GM12878 (cell line): ENCODE measurements around the gene SELE. TPM values are rescaled to one million over a fixed set of nuclear protein-coding genes. Genes with fewer than 3 reads are reported as not detected.

ENCODE experiments used
- ATAC-seq: fragments of 200-7000 bp; cut with Tn5 transposase; 3 replicates; pipeline ENCODE4 v1.9.1; 2020; ENCODE audit warnings: mild to moderate bottlenecking, moderate library complexity
- BruUV-seq: library from RNA; stranded (reverse); fragments of 400-500 nt; replicated peaks from 2 replicates; lab custom pipeline; 2021; lab: Mats Ljungman, UMichigan
- CTCF ChIA-PET: fragments of 300-600 bp; sonication (Branson Sonifier 250); formaldehyde crosslinking; extraction: SDS; loops from one replicate; lab custom pipeline; 2021; ENCODE audit warnings: inconsistent platforms; lab: Yijun Ruan, JAX
- POLR2A ChIA-PET: fragments of 350-600 bp; formaldehyde crosslinking; extraction: SDS; loops from one replicate; lab custom pipeline; 2021; ENCODE audit warnings: inconsistent platforms; lab: Charles Lee
- RAD21 ChIA-PET: fragments of 300-600 bp; sonication (Branson Sonifier 250); formaldehyde crosslinking; loops from one replicate; lab custom pipeline; 2023; ENCODE audit warnings: antibody characterized with exemption; ENCODE audit not compliant: unreplicated experiment; lab: Charles Lee
- SMC1A ChIA-PET: fragments of 300-600 bp; sonication (Branson Sonifier 250); formaldehyde crosslinking; loops from one replicate; lab custom pipeline; 2023; ENCODE audit not compliant: unreplicated experiment, uncharacterized antibody; lab: Charles Lee
- DNase-seq: peaks from one replicate; pipeline ENCODE4 v3.0.0-alpha.2; 2011; ENCODE audit warnings: low read depth, low spot score
- FAIRE-seq: peaks from 3 replicates; lab custom pipeline; 2011; peaks lifted over from hg19 to GRCh38; lab: Jason Lieb, UNC
- H2AFZ ChIP-seq: 2 replicates; pipeline ENCODE4 v1.6.0; 2011; ENCODE audit warnings: low read depth, low read length, control low read depth; ENCODE audit not compliant: control insufficient read depth
- H3K27ac ChIP-seq: 2 replicates; pipeline ENCODE4 v1.5.1; 2011; ENCODE audit warnings: control low read depth; ENCODE audit not compliant: control insufficient read depth, insufficient read depth
- H3K27me3 ChIP-seq, 2 experiments: replicated peaks in 1 of 2; 2 replicates each; pipeline versions ENCODE4 v1.6.0 to v1.6.1; 2011; ENCODE audit warnings: low read length in 1 of 2; ENCODE audit not compliant: control insufficient read depth in 2 of 2, insufficient read depth in 2 of 2
- H3K36me3 ChIP-seq, 2 experiments: 2 replicates each; pipeline ENCODE4 v1.5.1; 2011; ENCODE audit warnings: low read length in 1 of 2; ENCODE audit not compliant: control insufficient read depth in 2 of 2, insufficient read depth in 2 of 2
- H3K4me1 ChIP-seq: 2 replicates; pipeline ENCODE4 v1.6.1; 2011; ENCODE audit warnings: mild to moderate bottlenecking, low read length, moderate library complexity, mixed read lengths; ENCODE audit not compliant: control insufficient read depth, insufficient read depth
- H3K4me2 ChIP-seq: 2 replicates; pipeline ENCODE4 v1.6.0; 2011; ENCODE audit warnings: control low read depth; ENCODE audit not compliant: control insufficient read depth, insufficient read depth
- H3K4me3 ChIP-seq: fragments of 200-600 bp; sonication (generic); 2 replicates; pipeline ENCODE4 v1.5.1; 2016
- H3K79me2 ChIP-seq: 2 replicates; pipeline ENCODE4 v1.6.0; 2011; ENCODE audit warnings: low read length; ENCODE audit not compliant: control insufficient read depth, insufficient read depth
- H3K9ac ChIP-seq: 2 replicates; pipeline ENCODE4 v1.8.0; 2011; ENCODE audit warnings: low read length, control low read depth, mixed read lengths; ENCODE audit not compliant: control insufficient read depth, insufficient read depth
- H3K9me3 ChIP-seq: replicated peaks from 3 replicates; pipeline ENCODE4 v1.5.1; 2011; ENCODE audit warnings: mild to moderate bottlenecking, low read length; ENCODE audit not compliant: control insufficient read depth, insufficient read depth
- H4K20me1 ChIP-seq: 2 replicates; pipeline ENCODE4 v1.6.0; 2011; ENCODE audit not compliant: control insufficient read depth, insufficient read depth
- CBFB ChIP-seq: IDR thresholded peaks from 2 replicates; pipeline ENCODE4 v1.6.1; 2016; ENCODE audit warnings: antibody characterized with exemption, low read depth
- CREB1 ChIP-seq: IDR thresholded peaks from 2 replicates; pipeline ENCODE4 v1.6.1; 2012; ENCODE audit warnings: low read depth, mild to moderate bottlenecking, inconsistent platforms
- JUNB ChIP-seq: IDR thresholded peaks from 2 replicates; pipeline ENCODE4 v1.6.1; 2016; ENCODE audit warnings: antibody characterized with exemption, mild to moderate bottlenecking
- KAT2A ChIP-seq: conservative IDR thresholded peaks from 2 replicates; pipeline ENCODE4 v1.6.1; 2011; ENCODE audit warnings: low read depth, low read length; ENCODE audit not compliant: control insufficient read depth
- LARP7 ChIP-seq: fragments of 450-650 bp; IDR thresholded peaks from 2 replicates; pipeline ENCODE4 v1.6.1; 2017; ENCODE audit warnings: mild to moderate bottlenecking
- NFIC ChIP-seq: IDR thresholded peaks from 2 replicates; pipeline ENCODE4 v1.6.1; 2012; ENCODE audit warnings: low read depth, mild to moderate bottlenecking, inconsistent platforms, low read length, moderate library complexity
- SP1 ChIP-seq: IDR thresholded peaks from one replicate; pipeline ENCODE4 v1.6.1; 2011; ENCODE audit warnings: low read depth, low read length
- YY1 ChIP-seq: IDR thresholded peaks from 2 replicates; pipeline ENCODE4 v1.6.1; 2011; ENCODE audit warnings: low read depth, mild to moderate bottlenecking, low read length
- ZNF274 ChIP-seq: IDR thresholded peaks from one replicate; pipeline ENCODE4 v1.8.0; 2011; ENCODE audit not compliant: insufficient read length, insufficient read depth
- WGBS: methylation state at CpG from one replicate; pipeline ENCODE4 v1.1.6; 2016; ENCODE audit warnings: low lambda C conversion rate; ENCODE audit not compliant: insufficient replicate concordance, insufficient coverage; ENCODE audit errors: missing lambda C conversion rate; 5-methylcytosine and 5-hydroxymethylcytosine counted together
- in situ Hi-C: fragments of 300-500 bp; cut with MboI; formaldehyde crosslinking; loops from 9 replicates; pipeline ENCODE4 v1.14.3; 2018; ENCODE audit warnings: mixed read lengths
- intact Hi-C: fragments of 100-400 bp; cut with micrococcal nuclease; formaldehyde crosslinking; loops from one replicate; pipeline ENCODE4 v1.14.2; 2022; ENCODE audit not compliant: unreplicated experiment
- polyA plus RNA-seq, 11 experiments: library from polyadenylated mRNA; depleted of rRNA in 4 of 11; unstranded in 6 of 11; stranded (reverse) in 5 of 11; fragments of >200 nt; fragmentation: Nextera tagmentation in 4 of 11; fragmentation: Illumina TruSeq in 1 of 11; extraction: Ambion mirVana in 4 of 11; extraction: Trizol in 1 of 11; gene quantifications; 1 replicate in 1 of 11; 2 replicates in 10 of 11; pipeline versions ENCODE4 v1.2.1 to v1.2.3, GENCODE V29; 2011 to 2016; ENCODE audit warnings: inconsistent platforms in 2 of 11, missing spikeins in 2 of 11, low read depth in 1 of 11
- total RNA-seq, 4 experiments: library from RNA; depleted of rRNA in 3 of 4; stranded (reverse); fragments of >200 nt in 3 of 4; fragmentation: Illumina TruSeq in 1 of 4; extraction: Trizol in 1 of 4; gene quantifications; 2 replicates each; pipeline versions ENCODE4 v1.2.1 to v1.2.3, GENCODE V29; 2013 to 2021
- TF ChIP-seq, protein P1 (sequence below): fragments of 450-650 bp; formaldehyde crosslinking; IDR thresholded peaks from 2 replicates; pipeline ENCODE4 v1.5.0; 2022; ENCODE audit warnings: mild to moderate bottlenecking, missing genetic modification characterization
- TF ChIP-seq, protein P2 (sequence below): fragments of 450-650 bp; IDR thresholded peaks from 2 replicates; pipeline ENCODE4 v1.6.1; 2014; ENCODE audit warnings: mild to moderate bottlenecking
- TF ChIP-seq, protein P3 (sequence below): IDR thresholded peaks from 2 replicates; pipeline ENCODE4 v1.6.1; 2012; ENCODE audit warnings: improper control_type of control experiment, low read depth, low read length; ENCODE audit not compliant: insufficient replicate concordance
- TF ChIP-seq, protein P4 (sequence below): fragments of 450-650 bp; IDR thresholded peaks from 2 replicates; pipeline ENCODE4 v1.6.1; 2017; ENCODE audit warnings: low read depth, mild to moderate bottlenecking, moderate library complexity

Gene SELE
- total and polyA plus RNA-seq, 10 of the 15 experiments (the other 5 are each of a cell fraction or from before 2014, with no cell fraction given) = not detected

DNA sequence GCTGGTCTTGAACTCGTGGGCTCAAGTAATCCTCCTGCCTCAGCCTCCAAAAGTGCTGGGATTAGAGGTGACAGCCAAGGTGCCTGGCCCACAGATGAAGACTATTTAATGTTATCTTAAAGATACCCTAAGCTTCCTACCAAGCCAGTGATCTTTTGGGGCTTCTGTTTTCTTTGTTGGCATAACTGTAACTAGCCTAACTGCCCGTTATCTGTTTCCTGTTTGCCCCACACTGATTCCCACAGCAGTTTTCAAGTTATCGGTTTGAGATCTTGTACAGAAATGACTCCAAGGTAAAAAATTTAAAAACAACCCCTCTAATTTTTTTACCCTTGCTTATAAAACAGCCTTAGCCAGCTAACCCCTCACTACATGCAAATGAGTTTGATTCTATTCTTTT, 34.9 kb downstream of the SELE start:
- Histone ChIP-seq H3K79me2 (no peaks in the 10 kb centered on the region), H3K4me3 (no peak overlapping the region), H2AFZ (peak overlapping the region; percentile 33; the same call in 1 of the 2 replicates), H4K20me1 (no peaks in the 10 kb centered on the region), H3K4me2 (peak overlapping the region; percentile 54), H3K36me3 (peaks cover 0 to 2% of the 10 kb centered on the region in 2 experiments; a peak in 1 of 4 replicates), H3K4me1 (peaks cover 46% of the 10 kb centered on the region), H3K27ac (peak overlapping the region; percentile 91), H3K27me3 (no peaks in the 10 kb centered on the region), H3K9ac (no peak overlapping the region; the same call in 1 of the 2 replicates), H3K9me3 (no peaks in the 10 kb centered on the region)
- FAIRE-seq (no peak), ATAC-seq (peak; percentile 28), DNase-seq (no peak)
- WGBS = 4% methylated on average over 3 of the region's 3 CpGs
- intact Hi-C loops (loop anchor here (5.0 to 10.0 kb wide), 2 partner anchors 196 to 373 kb away; partner anchors contain the start of genes KIFAP3 and SCYL3), in situ Hi-C loops (no loop called here)
- CTCF ChIA-PET = interaction anchor here (0.8 to 5.5 kb wide), 5 partner anchors 10 to 110 kb away, joined by 3 to 33 read pairs (median 4); no protein-coding TSS in a partner anchor
- SMC1A ChIA-PET = interaction anchor here (0.5 to 2.8 kb wide), 5 partner anchors 11 to 97 kb away, joined by 3 to 18 read pairs (median 7); no protein-coding TSS in a partner anchor
- BruUV-seq = no TSS peak
- RAD21 ChIA-PET = interaction anchor here (0.7 to 1.4 kb wide), 4 partner anchors 9 to 1335 kb away, joined by 3 to 8 read pairs (median 4); no protein-coding TSS in a partner anchor
- POLR2A ChIA-PET = interaction anchor here (1.0 kb wide), 1 partner anchor 18 kb away, joined by 3 read pairs; no protein-coding TSS in a partner anchor
- TF ChIP-seq, protein P1, sequence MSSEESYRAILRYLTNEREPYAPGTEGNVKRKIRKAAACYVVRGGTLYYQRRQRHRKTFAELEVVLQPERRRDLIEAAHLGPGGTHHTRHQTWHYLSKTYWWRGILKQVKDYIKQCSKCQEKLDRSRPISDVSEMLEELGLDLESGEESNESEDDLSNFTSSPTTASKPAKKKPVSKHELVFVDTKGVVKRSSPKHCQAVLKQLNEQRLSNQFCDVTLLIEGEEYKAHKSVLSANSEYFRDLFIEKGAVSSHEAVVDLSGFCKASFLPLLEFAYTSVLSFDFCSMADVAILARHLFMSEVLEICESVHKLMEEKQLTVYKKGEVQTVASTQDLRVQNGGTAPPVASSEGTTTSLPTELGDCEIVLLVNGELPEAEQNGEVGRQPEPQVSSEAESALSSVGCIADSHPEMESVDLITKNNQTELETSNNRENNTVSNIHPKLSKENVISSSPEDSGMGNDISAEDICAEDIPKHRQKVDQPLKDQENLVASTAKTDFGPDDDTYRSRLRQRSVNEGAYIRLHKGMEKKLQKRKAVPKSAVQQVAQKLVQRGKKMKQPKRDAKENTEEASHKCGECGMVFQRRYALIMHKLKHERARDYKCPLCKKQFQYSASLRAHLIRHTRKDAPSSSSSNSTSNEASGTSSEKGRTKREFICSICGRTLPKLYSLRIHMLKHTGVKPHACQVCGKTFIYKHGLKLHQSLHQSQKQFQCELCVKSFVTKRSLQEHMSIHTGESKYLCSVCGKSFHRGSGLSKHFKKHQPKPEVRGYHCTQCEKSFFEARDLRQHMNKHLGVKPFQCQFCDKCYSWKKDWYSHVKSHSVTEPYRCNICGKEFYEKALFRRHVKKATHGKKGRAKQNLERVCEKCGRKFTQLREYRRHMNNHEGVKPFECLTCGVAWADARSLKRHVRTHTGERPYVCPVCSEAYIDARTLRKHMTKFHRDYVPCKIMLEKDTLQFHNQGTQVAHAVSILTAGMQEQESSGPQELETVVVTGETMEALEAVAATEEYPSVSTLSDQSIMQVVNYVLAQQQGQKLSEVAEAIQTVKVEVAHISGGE (CRISPR knock-in tag) = no peak
- no peak for TF ChIP-seq KAT2A
- no peak for TF ChIP-seq CREB1
- TF ChIP-seq, protein P2, sequence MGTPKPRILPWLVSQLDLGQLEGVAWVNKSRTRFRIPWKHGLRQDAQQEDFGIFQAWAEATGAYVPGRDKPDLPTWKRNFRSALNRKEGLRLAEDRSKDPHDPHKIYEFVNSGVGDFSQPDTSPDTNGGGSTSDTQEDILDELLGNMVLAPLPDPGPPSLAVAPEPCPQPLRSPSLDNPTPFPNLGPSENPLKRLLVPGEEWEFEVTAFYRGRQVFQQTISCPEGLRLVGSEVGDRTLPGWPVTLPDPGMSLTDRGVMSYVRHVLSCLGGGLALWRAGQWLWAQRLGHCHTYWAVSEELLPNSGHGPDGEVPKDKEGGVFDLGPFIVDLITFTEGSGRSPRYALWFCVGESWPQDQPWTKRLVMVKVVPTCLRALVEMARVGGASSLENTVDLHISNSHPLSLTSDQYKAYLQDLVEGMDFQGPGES = no peak
- TF ChIP-seq CBFB = no peak
- TF ChIP-seq YY1 = no peak
- TF ChIP-seq LARP7 = no peak
- TF ChIP-seq, protein P3, sequence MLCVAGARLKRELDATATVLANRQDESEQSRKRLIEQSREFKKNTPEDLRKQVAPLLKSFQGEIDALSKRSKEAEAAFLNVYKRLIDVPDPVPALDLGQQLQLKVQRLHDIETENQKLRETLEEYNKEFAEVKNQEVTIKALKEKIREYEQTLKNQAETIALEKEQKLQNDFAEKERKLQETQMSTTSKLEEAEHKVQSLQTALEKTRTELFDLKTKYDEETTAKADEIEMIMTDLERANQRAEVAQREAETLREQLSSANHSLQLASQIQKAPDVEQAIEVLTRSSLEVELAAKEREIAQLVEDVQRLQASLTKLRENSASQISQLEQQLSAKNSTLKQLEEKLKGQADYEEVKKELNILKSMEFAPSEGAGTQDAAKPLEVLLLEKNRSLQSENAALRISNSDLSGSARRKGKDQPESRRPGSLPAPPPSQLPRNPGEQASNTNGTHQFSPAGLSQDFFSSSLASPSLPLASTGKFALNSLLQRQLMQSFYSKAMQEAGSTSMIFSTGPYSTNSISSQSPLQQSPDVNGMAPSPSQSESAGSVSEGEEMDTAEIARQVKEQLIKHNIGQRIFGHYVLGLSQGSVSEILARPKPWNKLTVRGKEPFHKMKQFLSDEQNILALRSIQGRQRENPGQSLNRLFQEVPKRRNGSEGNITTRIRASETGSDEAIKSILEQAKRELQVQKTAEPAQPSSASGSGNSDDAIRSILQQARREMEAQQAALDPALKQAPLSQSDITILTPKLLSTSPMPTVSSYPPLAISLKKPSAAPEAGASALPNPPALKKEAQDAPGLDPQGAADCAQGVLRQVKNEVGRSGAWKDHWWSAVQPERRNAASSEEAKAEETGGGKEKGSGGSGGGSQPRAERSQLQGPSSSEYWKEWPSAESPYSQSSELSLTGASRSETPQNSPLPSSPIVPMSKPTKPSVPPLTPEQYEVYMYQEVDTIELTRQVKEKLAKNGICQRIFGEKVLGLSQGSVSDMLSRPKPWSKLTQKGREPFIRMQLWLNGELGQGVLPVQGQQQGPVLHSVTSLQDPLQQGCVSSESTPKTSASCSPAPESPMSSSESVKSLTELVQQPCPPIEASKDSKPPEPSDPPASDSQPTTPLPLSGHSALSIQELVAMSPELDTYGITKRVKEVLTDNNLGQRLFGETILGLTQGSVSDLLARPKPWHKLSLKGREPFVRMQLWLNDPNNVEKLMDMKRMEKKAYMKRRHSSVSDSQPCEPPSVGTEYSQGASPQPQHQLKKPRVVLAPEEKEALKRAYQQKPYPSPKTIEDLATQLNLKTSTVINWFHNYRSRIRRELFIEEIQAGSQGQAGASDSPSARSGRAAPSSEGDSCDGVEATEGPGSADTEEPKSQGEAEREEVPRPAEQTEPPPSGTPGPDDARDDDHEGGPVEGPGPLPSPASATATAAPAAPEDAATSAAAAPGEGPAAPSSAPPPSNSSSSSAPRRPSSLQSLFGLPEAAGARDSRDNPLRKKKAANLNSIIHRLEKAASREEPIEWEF = no peak
- peak; percentile 33 for TF ChIP-seq JUNB
- TF ChIP-seq SP1 = no peak
- TF ChIP-seq ZNF274 = no peak
- TF ChIP-seq, protein P4, sequence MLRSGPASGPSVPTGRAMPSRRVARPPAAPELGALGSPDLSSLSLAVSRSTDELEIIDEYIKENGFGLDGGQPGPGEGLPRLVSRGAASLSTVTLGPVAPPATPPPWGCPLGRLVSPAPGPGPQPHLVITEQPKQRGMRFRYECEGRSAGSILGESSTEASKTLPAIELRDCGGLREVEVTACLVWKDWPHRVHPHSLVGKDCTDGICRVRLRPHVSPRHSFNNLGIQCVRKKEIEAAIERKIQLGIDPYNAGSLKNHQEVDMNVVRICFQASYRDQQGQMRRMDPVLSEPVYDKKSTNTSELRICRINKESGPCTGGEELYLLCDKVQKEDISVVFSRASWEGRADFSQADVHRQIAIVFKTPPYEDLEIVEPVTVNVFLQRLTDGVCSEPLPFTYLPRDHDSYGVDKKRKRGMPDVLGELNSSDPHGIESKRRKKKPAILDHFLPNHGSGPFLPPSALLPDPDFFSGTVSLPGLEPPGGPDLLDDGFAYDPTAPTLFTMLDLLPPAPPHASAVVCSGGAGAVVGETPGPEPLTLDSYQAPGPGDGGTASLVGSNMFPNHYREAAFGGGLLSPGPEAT = no peak
- peak; percentile 25; the same call in 1 of the 2 replicates for TF ChIP-seq NFIC
